ENCODE results near the gene CASS4. TPM values are rescaled to one million over a fixed set of nuclear protein-coding genes. Genes with fewer than 3 reads are reported as not detected.

The CASS4 gene, protein sequence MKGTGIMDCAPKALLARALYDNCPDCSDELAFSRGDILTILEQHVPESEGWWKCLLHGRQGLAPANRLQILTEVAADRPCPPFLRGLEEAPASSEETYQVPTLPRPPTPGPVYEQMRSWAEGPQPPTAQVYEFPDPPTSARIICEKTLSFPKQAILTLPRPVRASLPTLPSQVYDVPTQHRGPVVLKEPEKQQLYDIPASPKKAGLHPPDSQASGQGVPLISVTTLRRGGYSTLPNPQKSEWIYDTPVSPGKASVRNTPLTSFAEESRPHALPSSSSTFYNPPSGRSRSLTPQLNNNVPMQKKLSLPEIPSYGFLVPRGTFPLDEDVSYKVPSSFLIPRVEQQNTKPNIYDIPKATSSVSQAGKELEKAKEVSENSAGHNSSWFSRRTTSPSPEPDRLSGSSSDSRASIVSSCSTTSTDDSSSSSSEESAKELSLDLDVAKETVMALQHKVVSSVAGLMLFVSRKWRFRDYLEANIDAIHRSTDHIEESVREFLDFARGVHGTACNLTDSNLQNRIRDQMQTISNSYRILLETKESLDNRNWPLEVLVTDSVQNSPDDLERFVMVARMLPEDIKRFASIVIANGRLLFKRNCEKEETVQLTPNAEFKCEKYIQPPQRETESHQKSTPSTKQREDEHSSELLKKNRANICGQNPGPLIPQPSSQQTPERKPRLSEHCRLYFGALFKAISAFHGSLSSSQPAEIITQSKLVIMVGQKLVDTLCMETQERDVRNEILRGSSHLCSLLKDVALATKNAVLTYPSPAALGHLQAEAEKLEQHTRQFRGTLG
- total RNA-seq: 1 to 10 TPM; 2.4 to 3.4 TPM
- polyA plus RNA-seq: 1 to 10 TPM in 1 of 2 donors, under 1 TPM in 1; 0.20 to 1.3 TPM
- long read RNA-seq, donor 1, partial matches to known transcripts: 1 of 1 reads
- long read RNA-seq, donor 1, other reads (novel, unspliced or antisense): 0 of 1 reads
- long read RNA-seq, donor 2, partial matches to known transcripts: 0 of 2 reads
- long read RNA-seq, donor 2, other reads (novel, unspliced or antisense): 2 of 2 reads

- DNase-seq (no peak), ATAC-seq (ENCODE audit: low FRiP score) (peak; percentile 74)
- intact Hi-C loops (cut with DNase I): no loop called here
- WGBS, 2 donors: 76 to 82% methylated on average over 10 of the region's 10 CpGs
- H3K36me3 ChIP-seq (ENCODE audit: control insufficient read depth in 1 of 2, insufficient read depth in 2 of 2, low read length in 1 of 2): peaks cover 0 to 3% of the 10 kb centered on the region in 2 donors
- no peaks in the 10 kb centered on the region for H3K4me1 ChIP-seq (ENCODE audit: control insufficient read depth in 1 of 2, insufficient read depth in 2 of 2, low read length in 2 of 2)
- no peak within 1 kb of the TSS for H3K4me3 ChIP-seq (ENCODE audit: low read length in 2 of 2)
- H3K9me3 ChIP-seq (ENCODE audit: control insufficient read depth, low read length): no peaks in the 10 kb centered on the region
- H3K27me3 ChIP-seq (ENCODE audit: control insufficient read depth in 1 of 2, insufficient read depth in 2 of 2, low read length in 1 of 2): no peaks in the 10 kb centered on the region
- no peak within 1 kb of the TSS for H3K27ac ChIP-seq (ENCODE audit: low read depth in 1 of 2, low read length in 2 of 2)
Measured at GRCh38 chr20:56411759-56412472, at the start of gene CASS4. CASS4 (plus strand) TSS chr20:56412260; CDS start chr20:56412459, 199 bp downstream.

- Histone ChIP-seq H3K4me1 (ENCODE audit: control insufficient read depth in 1 of 2, insufficient read depth in 2 of 2, low read length in 2 of 2) (no peaks in the 10 kb centered on the region), H3K4me3 (ENCODE audit: low read length in 2 of 2) (no peak overlapping the region), H3K27ac (ENCODE audit: low read depth in 1 of 2, low read length in 2 of 2) (no peak overlapping the region), H3K36me3 (ENCODE audit: control insufficient read depth in 1 of 2, insufficient read depth in 2 of 2, low read length in 1 of 2) (no peaks in the 10 kb centered on the region), H3K9me3 (ENCODE audit: control insufficient read depth, low read length) (no peaks in the 10 kb centered on the region), H3K27me3 (ENCODE audit: control insufficient read depth in 1 of 2, insufficient read depth in 2 of 2, low read length in 1 of 2) (no peaks in the 10 kb centered on the region)
- 39 to 44% methylated on average over 8 of the region's 8 CpGs for WGBS, 2 donors
- no peak for DNase-seq
- no peak for ATAC-seq (ENCODE audit: low FRiP score)
- intact Hi-C loops (cut with DNase I): no loop called here
Measured at GRCh38 chr20:56362833-56363413, 49.1 kb upstream of the CASS4 start.

- H3K27me3 ChIP-seq (ENCODE audit: control insufficient read depth in 1 of 2, insufficient read depth in 2 of 2, low read length in 1 of 2): no peaks in the 10 kb centered on the region
- no peak overlapping the region for H3K27ac ChIP-seq (ENCODE audit: low read depth in 1 of 2, low read length in 2 of 2)
- H3K4me3 ChIP-seq (ENCODE audit: low read length in 2 of 2): no peak overlapping the region
- no peaks in the 10 kb centered on the region for H3K9me3 ChIP-seq (ENCODE audit: control insufficient read depth, low read length)
- intact Hi-C loops (cut with DNase I): no loop called here
- no peak for ATAC-seq (ENCODE audit: low FRiP score)
- WGBS, 2 donors: 94% methylated on average over 6 of the region's 6 CpGs
- no peaks in the 10 kb centered on the region for H3K36me3 ChIP-seq (ENCODE audit: control insufficient read depth in 1 of 2, insufficient read depth in 2 of 2, low read length in 1 of 2)
- no peak for DNase-seq
- no peaks in the 10 kb centered on the region for H3K4me1 ChIP-seq (ENCODE audit: control insufficient read depth in 1 of 2, insufficient read depth in 2 of 2, low read length in 2 of 2)
Measured at GRCh38 chr20:56363491-56363890, 48.6 kb upstream of the CASS4 start.

DNA sequence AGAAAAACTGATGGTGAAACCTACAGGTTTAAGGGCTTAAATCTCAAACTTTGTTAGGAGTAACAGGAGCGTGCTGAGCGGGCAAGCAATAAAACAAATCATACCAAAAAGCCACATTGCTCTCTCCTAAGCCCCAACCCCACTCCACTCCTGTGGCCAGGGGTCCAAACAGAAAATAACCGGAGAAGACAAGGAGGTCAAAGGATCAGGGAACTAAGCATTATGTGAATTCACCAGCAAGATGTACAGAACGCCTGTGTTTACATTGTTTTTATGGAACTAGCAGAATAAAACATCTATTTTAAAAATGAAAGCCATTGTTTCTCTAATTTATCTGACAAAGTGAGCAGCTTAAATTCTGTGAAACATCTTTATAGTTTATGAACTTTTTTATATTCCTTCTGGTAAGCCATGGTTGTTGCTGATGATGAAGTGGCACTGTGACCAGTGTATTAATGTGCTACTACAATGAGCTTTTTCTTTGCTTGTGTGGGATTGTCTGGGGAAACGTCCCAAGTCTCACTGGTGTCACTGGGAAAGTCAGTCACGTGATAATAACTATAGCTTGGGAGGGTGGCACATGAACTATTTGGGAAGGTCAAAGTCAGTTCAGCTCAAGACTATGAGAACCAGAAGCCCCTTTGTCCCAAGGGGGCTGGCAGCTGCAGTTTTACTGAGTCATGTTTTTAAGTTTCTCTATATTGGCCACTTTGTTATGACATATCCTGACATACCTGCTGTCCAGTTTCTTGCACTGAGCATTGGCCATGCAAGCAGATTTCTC is 43.5 kb upstream of the CASS4 start:
- Histone ChIP-seq H3K36me3 (ENCODE audit: control insufficient read depth in 1 of 2, insufficient read depth in 2 of 2, low read length in 1 of 2) (no peaks in the 10 kb centered on the region), H3K4me3 (ENCODE audit: low read length in 2 of 2) (no peak overlapping the region), H3K9me3 (ENCODE audit: control insufficient read depth, low read length) (no peaks in the 10 kb centered on the region), H3K27me3 (ENCODE audit: control insufficient read depth in 1 of 2, insufficient read depth in 2 of 2, low read length in 1 of 2) (no peaks in the 10 kb centered on the region), H3K4me1 (ENCODE audit: control insufficient read depth in 1 of 2, insufficient read depth in 2 of 2, low read length in 2 of 2) (no peaks in the 10 kb centered on the region), H3K27ac (ENCODE audit: low read depth in 1 of 2, low read length in 2 of 2) (no peak overlapping the region)
- no peak for ATAC-seq (ENCODE audit: low FRiP score)
- DNase-seq: no peak
- intact Hi-C loops (cut with DNase I): no loop called here
- WGBS, 2 donors: 65 to 72% methylated on average over 6 of the region's 6 CpGs

GRCh38 chr20:56369179-56369578 is 42.9 kb upstream of the CASS4 start:
- intact Hi-C loops (cut with DNase I): no loop called here
- H3K4me3 ChIP-seq (ENCODE audit: low read length in 2 of 2): no peak overlapping the region
- no peak for ATAC-seq (ENCODE audit: low FRiP score)
- no peaks in the 10 kb centered on the region for H3K36me3 ChIP-seq (ENCODE audit: control insufficient read depth in 1 of 2, insufficient read depth in 2 of 2, low read length in 1 of 2)
- H3K9me3 ChIP-seq (ENCODE audit: control insufficient read depth, low read length): no peaks in the 10 kb centered on the region
- H3K27ac ChIP-seq (ENCODE audit: low read depth in 1 of 2, low read length in 2 of 2): no peak overlapping the region
- H3K27me3 ChIP-seq (ENCODE audit: control insufficient read depth in 1 of 2, insufficient read depth in 2 of 2, low read length in 1 of 2): no peaks in the 10 kb centered on the region
- no peak for DNase-seq
- WGBS, 2 donors: 75 to 83% methylated on average over 4 of the region's 4 CpGs
- no peaks in the 10 kb centered on the region for H3K4me1 ChIP-seq (ENCODE audit: control insufficient read depth in 1 of 2, insufficient read depth in 2 of 2, low read length in 2 of 2)

GRCh38 chr20:56371977-56372376 is 40.1 kb upstream of the CASS4 start:
- ATAC-seq (ENCODE audit: low FRiP score): no peak
- no peak overlapping the region for H3K27ac ChIP-seq (ENCODE audit: low read depth in 1 of 2, low read length in 2 of 2)

GRCh38 chr20:56372850-56373249 is 39.2 kb upstream of the CASS4 start:
- DNase-seq (no peak), ATAC-seq (ENCODE audit: low FRiP score) (no peak)
- Histone ChIP-seq H3K4me1 (ENCODE audit: control insufficient read depth in 1 of 2, insufficient read depth in 2 of 2, low read length in 2 of 2) (no peaks in the 10 kb centered on the region), H3K27me3 (ENCODE audit: control insufficient read depth in 1 of 2, insufficient read depth in 2 of 2, low read length in 1 of 2) (no peaks in the 10 kb centered on the region), H3K27ac (ENCODE audit: low read depth in 1 of 2, low read length in 2 of 2) (no peak overlapping the region), H3K36me3 (ENCODE audit: control insufficient read depth in 1 of 2, insufficient read depth in 2 of 2, low read length in 1 of 2) (no peaks in the 10 kb centered on the region), H3K4me3 (ENCODE audit: low read length in 2 of 2) (no peak overlapping the region), H3K9me3 (ENCODE audit: control insufficient read depth, low read length) (no peaks in the 10 kb centered on the region)
- intact Hi-C loops (cut with DNase I): no loop called here
- WGBS, 2 donors: 92 to 95% methylated on average over 1 of the region's 1 CpG

More at GRCh38 chr20:56371977-56372376, 40.1 kb upstream of the CASS4 start:
- Histone ChIP-seq H3K4me3 (ENCODE audit: low read length in 2 of 2) (no peak overlapping the region), H3K4me1 (ENCODE audit: control insufficient read depth in 1 of 2, insufficient read depth in 2 of 2, low read length in 2 of 2) (no peaks in the 10 kb centered on the region), H3K27me3 (ENCODE audit: control insufficient read depth in 1 of 2, insufficient read depth in 2 of 2, low read length in 1 of 2) (no peaks in the 10 kb centered on the region), H3K9me3 (ENCODE audit: control insufficient read depth, low read length) (no peaks in the 10 kb centered on the region), H3K36me3 (ENCODE audit: control insufficient read depth in 1 of 2, insufficient read depth in 2 of 2, low read length in 1 of 2) (no peaks in the 10 kb centered on the region)
- DNase-seq: no peak
- intact Hi-C loops (cut with DNase I): no loop called here
- WGBS, 2 donors: 85 to 95% methylated on average over 11 of the region's 11 CpGs
